Stimulated activated CD8-positive, alpha-beta memory T cell treated with anti-CD3 and anti-CD28 coated beads, Interleukin-4, amount 100 ng/mL, for 4 hours (primary cell): ENCODE measurements around the gene SPATA6L.
"Not testable (repeated sequence)": the region's sequence is repeated elsewhere in the genome, so short reads cannot be mapped to it uniquely, and the experiment has no call there.

Experiments
- DNase-seq, 2 donors: peaks; one replicate each; pipeline ENCODE4 v3.0.0-alpha.2; 2020; ENCODE audit warnings: low read depth in 2 of 2, low spot score in 1 of 2

The SPATA6L gene

GRCh38 chr9:4639420-4639819, 26.9 kb downstream of the SPATA6L start:
- DNase-seq, result no peak

- DNase-seq, result no peak
Measured at GRCh38 chr9:4638968-4639367, 27.3 kb downstream of the SPATA6L start.

DNA sequence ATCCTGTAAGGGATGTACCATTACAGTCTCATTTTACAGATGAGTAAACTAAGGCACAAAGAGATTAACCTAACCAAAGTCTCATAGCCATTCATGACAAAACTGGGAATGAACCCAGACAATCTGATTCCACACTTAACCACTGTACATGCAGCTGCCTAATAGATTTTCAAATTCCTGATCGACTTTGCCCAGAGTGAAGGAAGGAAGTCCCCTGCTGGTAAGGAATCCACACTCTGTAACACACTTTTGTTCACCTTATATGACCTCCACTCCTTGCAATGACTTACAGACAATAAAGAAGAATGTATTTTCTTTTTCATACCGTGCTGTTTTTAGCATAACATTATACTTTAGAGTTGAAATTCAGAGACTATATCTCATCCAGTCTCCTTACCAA, 35.4 kb downstream of the SPATA6L start:
- no peak for DNase-seq

DNA sequence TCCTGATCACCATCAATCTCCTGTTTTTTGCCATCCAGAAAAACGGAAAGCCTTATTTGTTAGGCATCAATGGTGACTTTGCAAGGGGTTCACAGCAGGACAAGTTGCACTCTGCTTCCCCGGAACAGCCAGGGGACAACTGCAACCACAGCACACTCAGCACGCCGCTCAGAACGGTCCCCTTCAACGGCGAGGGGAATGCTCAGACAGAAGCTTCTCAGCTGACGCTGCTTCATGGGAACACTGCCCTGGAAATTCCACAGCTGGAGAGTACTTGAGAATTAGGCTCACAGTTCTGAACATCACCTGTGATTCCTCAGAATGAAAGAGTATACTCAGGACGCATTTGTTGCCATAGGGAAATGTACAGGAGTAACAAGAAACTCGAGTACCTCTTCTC, 44.3 kb downstream of the SPATA6L start:
- no peak for DNase-seq

DNA sequence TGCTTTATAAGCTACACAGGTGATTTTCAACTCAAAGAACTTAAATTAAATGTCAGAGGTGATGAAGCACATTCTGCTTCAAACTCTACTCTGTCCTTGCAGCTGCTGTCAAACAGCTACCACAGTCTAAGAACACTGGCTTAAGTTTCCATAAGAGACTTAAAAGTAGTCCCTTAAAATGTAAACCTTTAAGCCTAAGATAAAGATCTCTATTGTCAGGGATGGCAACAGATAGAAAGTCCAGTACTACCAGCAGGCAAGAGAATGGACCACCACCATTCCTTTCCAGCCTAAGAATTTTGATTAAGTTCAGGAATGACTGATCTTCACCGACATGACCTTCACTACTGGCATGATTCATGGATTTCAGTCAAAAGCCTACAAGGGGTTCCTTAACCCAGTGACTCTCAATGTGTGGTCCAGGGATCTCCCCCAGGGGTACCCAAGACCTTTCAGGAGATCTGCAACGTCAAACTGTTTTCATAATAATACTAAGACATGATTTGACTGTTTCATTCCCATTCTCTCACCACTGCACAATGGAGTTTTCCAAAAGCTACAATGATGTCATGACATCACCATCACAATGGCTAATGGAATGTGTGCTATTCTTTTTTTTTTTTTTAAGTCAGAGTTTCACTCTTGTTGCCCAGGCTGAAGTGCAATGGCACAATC, 45.3 kb downstream of the SPATA6L start:
- DNase-seq, result no peak

- DNase-seq, result no peak
Measured at GRCh38 chr9:4620057-4620765, 46.1 kb downstream of the SPATA6L start.

GRCh38 chr9:4618700-4619099, 47.6 kb downstream of the SPATA6L start:
- DNase-seq, result no peak

- DNase-seq, result no peak
Measured at GRCh38 chr9:4617752-4618151, 48.5 kb downstream of the SPATA6L start.

GRCh38 chr9:4615778-4616177, 50.5 kb downstream of the SPATA6L start:
- no peak for DNase-seq

GRCh38 chr9:4615251-4615650, 51.0 kb downstream of the SPATA6L start:
- DNase-seq, result no peak

- DNase-seq, result no peak
Measured at GRCh38 chr9:4614627-4615026, 51.7 kb downstream of the SPATA6L start.

DNA sequence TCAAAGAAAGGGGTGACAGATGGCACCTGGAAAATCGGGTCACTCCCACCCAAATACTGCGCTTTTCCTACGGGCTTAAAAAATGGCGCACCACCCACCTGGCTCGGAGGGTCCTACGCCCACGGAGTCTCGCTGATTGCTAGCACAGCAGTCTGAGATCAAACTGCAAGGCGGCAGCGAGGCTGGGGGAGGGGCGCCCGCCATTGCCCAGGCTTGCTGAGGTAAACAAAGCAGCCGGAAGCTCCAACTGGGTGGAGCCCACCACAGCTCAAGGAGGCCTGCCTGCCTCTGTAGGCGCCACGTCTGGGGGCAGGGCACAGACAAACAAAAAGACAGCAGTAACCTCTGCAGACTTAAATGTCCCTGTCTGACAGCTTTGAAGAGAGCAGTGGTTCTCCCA, 60.2 kb downstream of the SPATA6L start:
- not testable (repeated sequence) for DNase-seq

DNA sequence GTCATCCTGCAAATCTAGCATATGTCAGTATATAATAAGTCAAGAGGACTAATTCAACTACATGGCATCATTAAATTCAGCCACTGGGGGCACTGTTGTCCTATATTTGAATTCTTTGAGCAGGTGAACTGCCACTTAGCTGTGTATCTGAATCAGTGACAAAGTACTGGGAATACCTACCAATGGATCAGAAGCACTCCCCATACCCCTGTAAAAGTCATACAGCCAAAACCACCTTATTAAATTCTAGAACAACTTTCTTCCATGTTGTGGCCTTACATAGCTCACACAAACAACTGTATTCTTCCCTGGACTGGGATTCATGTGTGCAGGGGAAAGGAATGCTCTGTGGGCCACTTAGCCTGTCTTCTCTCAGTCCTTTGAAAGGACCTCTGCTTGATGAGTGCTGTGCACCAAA, 61.6 kb downstream of the SPATA6L start:
- peak; percentile 19 to 41 for DNase-seq

GRCh38 chr9:4603830-4604229, 62.5 kb downstream of the SPATA6L start:
- DNase-seq, result no peak

DNA sequence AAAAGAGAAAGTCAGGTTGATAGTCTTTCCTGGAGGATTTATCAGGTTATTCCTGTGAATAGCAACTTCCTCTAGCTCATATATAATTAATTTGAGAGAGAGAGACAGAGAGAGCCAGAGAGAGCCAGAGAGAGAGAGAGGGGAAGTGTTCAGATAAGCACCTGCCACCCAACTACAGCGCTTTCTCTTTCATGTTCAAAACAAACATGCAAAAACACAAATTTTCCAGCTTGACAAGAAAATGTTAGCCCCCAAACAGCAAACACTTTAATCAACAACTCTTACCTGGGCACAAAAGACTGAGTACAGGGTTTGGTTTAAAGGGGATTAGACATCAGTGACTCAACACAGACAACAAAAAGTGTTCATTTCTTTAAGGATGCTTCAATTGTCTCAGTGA, 65.9 kb downstream of the SPATA6L start:
- DNase-seq, result no peak

DNA sequence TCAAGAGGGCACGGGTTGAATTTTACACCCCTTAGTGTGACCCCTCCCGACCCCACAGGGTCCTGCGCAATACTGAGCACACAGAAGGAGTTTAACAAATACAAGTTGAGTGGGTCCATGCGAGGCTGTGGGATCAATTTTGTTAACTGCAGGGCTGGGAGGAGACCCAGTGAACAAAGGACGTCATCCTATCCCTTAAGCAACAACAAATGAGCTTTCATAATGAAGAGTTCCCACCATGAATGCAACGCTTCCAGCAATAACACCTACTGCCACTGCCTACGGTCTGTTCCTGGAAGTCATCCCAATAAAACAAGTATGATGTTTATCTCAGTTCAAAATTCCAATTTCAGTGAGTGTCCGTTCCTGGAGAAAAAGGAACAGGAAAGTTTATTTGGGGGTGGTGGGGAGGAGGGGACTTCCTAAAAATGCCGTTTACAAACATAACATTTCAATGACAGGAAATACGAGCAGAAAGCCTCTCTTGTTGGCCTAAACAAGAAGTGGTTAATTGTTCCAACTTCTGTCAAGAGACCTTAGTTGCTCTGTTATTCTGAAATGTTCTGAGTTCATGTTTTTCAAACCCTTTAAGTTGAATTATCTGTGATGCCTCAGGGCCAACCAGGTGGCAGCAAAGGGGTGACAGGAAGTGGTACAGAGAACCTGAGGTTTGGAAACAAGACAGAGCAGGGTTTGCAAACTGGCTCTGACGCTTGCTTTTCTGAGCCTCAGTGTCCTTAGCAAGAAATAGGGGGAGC, 69.9 kb downstream of the SPATA6L start:
- DNase-seq, result no peak

- no peak for DNase-seq
Measured at GRCh38 chr9:4594994-4595393, 71.3 kb downstream of the SPATA6L start.

DNA sequence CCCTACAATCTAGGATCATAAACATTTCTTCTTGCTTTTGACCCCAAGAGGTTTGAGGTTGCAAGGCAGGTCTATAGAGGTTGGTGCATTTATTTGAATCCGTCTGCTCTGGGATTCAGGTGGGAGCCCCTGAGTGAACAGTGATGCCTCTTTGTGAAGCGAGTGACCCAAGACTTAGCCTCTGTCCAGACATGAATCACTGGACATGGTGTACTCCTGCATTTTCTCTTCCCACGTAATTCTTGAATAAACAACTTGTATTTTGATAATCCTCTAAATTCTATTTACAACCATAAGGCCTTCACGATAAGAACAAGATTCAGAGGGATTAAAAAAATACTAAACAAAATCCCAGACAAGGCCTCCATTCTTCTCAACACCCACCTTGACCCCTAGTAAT, 71.7 kb downstream of the SPATA6L start:
- DNase-seq, result no peak

DNA sequence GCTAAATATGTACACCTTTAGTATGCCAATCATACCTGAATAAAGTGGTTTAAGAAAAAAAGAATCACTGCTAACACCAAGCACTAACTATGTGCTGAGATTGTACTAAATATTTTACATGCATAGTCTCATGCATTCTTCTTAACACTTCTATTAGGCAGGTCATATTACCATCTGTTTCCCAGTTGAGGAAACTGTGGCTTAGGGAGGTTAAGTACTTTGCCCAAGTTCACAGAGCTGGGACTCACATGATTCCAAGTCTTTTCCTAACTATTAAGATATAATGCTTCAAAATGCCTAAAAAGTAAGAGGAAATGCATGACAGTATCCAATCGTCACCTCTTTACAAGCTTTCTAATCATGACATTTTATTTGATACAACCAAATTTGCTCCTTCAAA, 73.4 kb downstream of the SPATA6L start:
- no peak for DNase-seq

GRCh38 chr9:4592295-4592694, 74.0 kb downstream of the SPATA6L start:
- DNase-seq, result no peak

GRCh38 chr9:4591123-4591500, 75.2 kb downstream of the SPATA6L start:
- no peak for DNase-seq

DNA sequence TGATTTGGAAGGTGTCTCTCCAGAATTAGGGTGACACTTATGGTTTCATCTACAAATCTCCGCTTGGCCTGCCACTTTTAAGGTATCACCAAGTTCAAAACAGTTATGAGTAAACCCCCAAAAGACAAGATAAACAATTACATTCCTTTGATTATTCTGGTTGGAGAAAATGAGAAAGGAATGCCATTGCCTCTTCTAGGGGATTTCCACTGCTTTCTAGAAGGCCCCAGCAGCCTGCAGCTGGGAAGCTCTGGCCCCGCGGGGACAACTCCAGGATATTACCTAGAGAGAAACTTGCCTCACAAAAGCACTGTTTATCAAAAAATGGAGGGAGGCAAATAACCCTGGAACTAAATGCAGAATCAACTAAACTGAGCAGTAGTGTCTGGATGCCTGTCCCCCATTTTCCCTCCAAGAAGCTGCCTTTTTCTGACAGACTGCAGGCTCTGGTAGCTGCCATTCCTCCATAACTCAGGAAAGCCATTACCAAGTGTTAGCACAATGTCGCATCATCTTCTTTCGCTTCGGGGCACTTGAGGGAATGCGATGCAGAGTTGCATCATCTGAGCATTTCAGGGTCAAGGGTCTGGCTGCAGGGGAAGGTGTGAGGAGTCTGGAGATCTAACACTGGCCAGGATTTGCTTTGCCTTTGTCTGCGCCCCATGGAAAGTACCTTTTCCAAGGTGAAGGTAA, 75.7 kb downstream of the SPATA6L start:
- no peak for DNase-seq
